AG09319 (cell line): ENCODE results near the gene ATP11A.

ENCODE experiments used
- DNase-seq: peaks from one replicate; pipeline ENCODE4 v3.0.0-alpha.2; 2010; ENCODE audit warnings: low read depth; ENCODE audit errors: extremely low read depth
- CTCF ChIP-seq: IDR thresholded peaks from 2 replicates; pipeline ENCODE4 v1.5.1; 2011; ENCODE audit warnings: low read depth, mild to moderate bottlenecking, inconsistent platforms, low read length, moderate library complexity

The ATP11A gene

GRCh38 chr13:112751617-112752016 is 61.8 kb downstream of the ATP11A start:
- no peak for DNase-seq
- TF ChIP-seq CTCF: no peak

- no peak for DNase-seq
- TF ChIP-seq CTCF: no peak
Measured at GRCh38 chr13:112752211-112752610, 62.4 kb downstream of the ATP11A start.

GRCh38 chr13:112752711-112753541 is 63.1 kb downstream of the ATP11A start:
- no peak for DNase-seq
- no peak for TF ChIP-seq CTCF

GRCh38 chr13:112753833-112754232 is 64.0 kb downstream of the ATP11A start:
- DNase-seq: no peak
- TF ChIP-seq CTCF: no peak

- no peak for DNase-seq
- TF ChIP-seq CTCF: no peak
Measured at GRCh38 chr13:112754281-112755025, 64.6 kb downstream of the ATP11A start.

- no peak for DNase-seq
- no peak for TF ChIP-seq CTCF
Measured at GRCh38 chr13:112755331-112755730, 65.5 kb downstream of the ATP11A start.

- TF ChIP-seq CTCF: no peak
- DNase-seq: no peak
Measured at GRCh38 chr13:112756081-112756480, 66.2 kb downstream of the ATP11A start.
